ENCODE data around the gene CCDC70.

GRCh38 chr13:51881296-51881695 lies 19.5 kb downstream of the CCDC70 start:
- TF ChIP-seq TSHZ2 (CRISPR knock-in tag; IDR thresholded peaks at IDR 0.05), result no peak
- TF ChIP-seq ZFP3 (CRISPR knock-in tag; IDR thresholded peaks at IDR 0.05), result no peak

All from SK-N-SH treated with all-trans-retinoic acid at 6 μM for 48 hours (cell line).